NCI-H1105 (cell line): ENCODE data around the gene PIR.

Experiments used
- DNase-seq: peaks from one replicate; lab custom pipeline; 2025; lab: John Stamatoyannopoulos, UW

Gene PIR

DNA sequence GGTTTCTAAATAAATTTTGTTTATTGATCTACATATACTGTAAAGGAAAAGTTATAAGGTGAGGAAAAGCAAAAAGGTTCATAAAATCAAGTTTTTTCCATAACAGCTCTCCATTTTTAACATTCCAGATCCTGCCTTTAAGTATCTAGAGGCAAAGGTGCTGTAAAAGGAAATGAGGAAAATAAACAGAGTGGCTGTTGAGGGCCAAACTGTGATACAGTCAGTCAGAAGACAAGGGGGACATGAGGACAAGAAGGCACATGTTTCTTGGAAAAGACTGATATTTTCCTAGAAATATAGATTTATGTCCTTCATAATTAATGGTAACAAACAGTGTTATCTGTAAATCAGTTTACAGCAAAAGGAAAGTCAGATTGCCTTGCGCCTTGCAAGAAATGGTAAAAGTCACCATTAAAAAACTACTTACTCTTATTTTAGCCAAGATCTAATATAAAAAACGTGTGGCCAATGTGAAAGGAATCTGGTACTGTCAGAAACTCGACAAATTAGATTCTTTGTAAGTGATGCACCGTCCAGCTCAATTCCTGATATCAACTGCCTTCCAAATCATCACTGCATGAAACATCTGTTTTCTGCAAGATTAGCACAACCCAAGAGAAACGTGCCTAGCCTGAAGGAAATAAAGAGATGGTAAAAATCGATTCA lies 75.0 kb downstream of the PIR start:
- no peak for DNase-seq

DNA sequence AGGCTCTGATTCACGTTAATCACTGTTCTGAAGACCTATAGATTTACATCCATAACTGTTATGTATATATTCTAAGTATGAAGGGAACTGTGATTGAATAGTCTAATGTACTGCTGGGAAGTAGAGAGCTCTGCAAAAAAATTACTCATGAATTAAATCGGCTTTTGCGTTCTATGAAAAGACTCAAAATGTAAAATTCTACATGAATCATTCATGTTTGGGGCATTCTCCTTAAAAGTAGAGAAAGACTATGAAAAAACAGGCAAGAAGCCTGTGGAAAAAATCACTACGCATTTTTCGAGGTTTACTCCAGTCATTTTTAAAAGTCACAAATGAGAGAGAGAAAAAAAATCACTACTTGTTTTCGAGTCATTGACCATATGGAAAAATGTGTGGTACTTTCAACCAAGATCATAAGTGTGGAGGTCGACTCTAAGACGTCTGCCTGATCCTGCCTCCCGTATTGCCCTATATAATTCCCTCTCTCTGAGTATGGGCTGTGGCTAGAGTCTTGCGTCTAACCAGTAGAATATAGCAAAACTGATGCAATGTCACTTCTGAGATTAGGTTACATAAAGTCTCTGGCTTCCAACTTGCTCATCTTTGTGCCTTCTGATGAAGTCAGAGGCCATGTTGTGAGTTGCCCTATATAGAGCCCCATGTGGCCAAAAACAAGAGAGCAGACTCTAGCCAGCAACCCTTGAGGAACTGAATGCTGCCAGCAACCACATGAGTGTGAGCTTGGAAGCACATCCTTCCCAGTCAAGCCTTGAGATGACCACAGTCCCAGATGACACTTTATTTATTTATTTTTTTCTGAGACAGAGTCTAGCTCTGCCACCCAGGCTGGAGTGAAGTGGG lies 76.8 kb downstream of the PIR start:
- no peak for DNase-seq

DNA sequence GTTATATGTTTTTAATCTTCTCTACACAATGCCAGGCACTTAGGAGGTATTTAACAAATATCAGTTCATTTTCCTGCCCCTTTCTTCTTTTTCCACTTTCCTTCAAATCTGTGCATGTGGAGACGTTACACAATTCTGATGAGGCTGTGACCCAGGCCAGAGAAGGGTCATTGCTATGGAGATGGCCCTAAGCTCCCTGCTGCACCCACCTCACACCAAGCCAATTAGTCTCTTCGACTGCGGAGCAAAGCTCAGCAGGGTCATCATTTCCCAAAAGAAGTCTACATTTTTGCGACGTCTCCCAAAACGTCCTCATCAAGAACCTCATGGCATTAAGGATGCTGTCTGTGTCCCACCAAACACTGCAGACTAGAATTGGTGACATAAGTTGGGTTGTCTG lies 80.0 kb downstream of the PIR start:
- DNase-seq = no peak

DNA sequence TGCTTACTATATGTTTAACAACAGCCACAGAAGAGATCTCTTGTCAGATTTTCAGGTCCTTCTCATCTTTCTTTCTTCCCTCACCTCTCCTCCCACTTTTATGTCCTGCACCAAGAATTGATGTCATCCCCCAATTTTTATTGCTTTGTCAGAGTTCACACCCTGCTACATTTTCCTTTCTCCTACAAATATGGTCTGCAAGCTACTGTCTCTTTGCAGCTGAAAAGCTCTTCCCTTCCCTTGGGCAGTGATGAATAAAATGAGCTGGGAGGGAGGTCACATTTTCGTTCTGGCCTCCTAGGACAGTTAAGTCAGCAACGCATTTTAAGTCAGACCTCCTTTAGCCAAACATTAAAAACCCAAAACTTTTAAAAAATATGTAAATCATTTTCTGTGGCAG lies 82.2 kb downstream of the PIR start:
- DNase-seq = no peak

DNA sequence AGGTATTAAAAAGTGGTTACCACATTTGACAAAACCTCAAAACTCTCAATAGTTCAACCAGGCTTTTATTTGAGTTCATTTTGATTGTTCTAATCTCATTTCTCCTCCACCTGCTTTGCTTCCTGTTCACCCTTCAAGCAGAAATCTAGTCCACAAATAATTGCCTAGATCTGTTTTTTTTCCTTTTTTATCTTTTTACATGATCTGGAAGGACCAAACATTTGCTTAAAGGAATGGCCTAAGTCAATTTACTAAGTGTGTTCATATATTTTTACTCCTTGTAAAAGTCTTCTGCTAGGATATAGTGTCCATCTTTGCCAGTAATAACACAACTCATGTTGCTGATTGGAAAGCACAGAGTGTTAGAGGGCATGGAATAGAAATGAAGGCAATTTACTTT lies 82.7 kb downstream of the PIR start:
- no peak for DNase-seq

DNA sequence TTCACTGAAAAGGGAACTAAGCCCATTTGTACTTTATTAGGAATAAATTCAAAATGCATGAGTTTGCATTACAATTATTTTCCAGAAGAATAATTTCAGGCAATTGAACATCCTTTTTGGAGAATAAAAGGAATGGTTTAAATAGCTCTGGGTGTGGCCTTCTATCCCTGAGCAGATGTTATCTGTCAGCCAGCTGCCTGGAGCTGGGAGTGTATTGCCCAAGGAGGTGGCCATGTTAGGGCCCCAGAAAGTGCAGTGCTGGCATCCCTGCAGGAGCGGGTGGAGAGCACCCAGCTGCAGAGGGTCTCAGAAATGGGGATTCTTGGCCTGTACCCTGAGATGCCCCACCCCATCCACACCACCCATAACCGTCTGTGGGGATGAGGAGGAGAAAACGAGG lies 87.3 kb downstream of the PIR start:
- no peak for DNase-seq

DNA sequence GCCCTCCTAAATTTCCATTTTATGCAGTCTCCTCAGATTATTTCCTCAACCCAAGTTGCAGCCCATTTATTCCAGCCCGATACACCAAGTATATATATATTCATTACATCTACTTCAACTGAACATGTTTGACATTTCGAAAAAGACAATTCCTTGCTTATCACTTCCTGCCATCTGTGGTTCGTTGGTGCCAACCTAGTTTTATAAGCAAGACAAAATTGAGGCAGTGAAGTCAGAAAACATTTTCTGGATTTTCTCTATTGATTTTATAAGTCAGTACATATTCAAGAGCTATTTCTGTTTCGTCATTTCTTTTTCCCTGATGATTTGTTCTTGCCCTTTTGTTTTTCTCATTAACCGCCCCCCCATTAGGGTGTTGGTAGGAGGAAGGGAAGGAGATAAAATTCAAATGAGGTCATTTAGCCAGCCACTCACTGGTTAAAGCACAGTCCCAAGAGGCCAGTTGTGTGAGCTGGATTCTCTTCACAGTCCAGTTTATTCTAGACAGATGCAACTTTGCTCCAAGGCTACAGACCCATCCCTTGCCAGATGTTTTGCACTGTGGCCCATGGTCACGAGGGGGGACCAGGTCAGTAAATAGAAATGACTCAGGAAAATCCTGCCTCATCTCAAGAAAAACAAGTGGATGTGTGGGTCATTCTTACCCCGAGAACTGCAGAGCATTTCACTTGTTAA lies 88.6 kb downstream of the PIR start:
- no peak for DNase-seq

DNA sequence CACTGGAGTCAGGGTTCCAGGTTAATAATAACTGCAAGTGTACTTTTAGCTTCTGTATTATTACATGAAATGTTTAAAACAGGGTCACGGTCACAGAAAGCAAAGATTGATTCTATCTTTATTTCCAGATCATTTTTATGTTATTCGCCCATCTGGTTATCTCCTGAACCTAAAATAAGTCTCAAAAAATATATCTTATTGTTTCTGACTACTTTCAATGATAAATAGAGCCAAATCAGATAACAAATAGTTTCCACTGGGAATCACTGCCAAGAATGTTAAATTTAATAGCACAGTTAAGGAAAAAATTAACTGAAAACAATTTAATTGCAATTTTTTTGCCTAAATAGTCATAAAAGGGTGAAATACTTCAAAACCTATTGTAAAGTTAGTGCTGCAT lies 91.8 kb downstream of the PIR start:
- DNase-seq = no peak

DNA sequence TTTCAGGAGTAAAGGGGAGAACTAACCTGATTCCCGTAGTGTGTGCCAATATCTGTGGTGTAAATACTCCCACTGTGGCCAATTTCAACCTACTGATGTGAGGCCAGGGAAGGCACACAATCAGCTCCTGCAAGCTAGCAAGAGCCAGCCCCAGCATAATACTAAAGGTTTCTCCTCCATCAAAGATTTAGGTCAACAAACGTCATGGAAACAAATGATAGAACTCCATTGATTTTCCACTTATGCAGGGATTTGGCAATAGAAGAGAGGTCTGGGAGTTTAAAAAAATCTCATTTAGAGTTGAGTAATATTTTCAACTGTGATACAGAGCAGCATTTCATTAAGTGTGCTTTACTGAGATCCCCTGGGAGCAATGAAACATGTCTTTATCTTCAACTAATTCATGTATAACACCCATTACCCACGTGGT lies 93.2 kb downstream of the PIR start:
- DNase-seq = no peak

DNA sequence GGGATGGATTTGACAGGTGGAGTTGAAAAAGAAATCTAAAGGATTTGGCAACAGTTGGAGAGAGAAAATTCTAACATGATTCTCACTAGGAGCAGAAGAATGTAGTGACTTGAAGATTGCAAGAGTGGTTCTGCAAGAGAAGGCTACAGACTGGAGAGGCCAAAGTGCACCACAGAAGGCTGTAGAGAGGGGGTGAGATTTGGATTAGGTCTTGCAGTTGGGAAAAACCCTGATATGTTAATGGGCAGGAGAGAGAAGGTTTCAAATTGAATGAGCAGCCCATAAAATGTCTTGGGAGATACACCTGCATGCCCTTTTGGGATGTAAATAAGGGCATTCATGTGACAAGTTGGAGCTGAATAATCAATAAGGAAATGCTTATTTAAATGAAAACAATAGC lies 94.3 kb downstream of the PIR start:
- DNase-seq = no peak

DNA sequence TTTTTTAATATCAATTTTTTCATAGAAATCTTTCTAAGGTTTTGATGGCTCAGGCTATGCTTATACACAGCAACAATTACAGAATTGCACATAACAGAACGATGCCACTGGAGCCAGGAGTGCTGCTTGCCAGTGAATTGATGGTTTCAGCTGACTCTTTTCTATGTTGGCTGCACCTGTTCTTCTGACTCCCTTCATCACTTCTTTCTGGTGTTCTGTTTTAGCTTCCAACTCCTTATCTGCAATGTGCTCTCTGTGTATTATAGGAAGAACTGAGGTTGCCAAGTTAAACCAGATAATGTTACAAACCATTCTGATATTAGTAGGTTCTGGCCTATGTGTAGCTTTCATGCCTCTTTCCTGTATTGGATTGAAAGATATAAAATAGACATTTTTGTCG lies 97.3 kb downstream of the PIR start:
- DNase-seq = no peak

DNA sequence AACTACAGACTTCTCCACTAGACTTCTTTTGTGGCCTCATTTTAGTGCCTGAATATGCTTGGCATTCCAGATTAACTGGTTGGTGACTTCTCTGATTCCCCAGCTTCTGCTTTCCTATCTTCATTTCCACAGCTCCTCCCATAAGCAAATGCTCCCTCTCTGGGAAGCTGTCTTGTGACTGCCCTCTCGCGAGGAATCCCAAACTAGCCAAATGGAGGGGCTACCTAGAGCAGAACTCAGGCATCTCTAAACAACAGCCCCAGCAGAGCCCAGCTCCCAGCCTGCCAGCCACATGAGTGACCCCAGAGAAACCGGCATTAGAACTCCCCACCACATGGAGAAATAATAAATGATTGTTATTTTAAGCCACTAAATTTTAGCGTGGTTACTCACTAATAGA lies 101.3 kb downstream of the PIR start:
- no peak for DNase-seq

DNA sequence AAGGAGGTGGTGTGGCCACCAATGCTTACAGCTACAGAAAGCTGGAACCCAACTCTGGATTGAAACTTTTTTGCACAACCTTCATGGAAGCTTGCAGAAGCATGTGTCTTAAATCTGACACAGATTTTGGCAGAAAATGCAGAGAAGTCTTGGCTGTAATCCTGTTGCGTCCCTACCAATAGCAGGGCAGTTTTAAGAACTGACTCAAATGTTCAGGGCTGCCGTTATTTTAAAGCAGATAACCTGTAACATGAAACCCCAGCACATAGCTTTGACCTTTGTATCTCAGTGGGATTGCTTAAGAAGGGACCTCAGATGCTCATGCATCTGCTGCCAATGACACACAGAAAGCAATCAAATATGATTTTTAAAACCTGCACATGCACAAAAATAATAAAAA lies 108.8 kb downstream of the PIR start, which contains the start of gene VEGFD:
Gene VEGFD (minus strand): TSS at position 110 of the 400 bp plus-strand sequence. CDS start 467 bp downstream, outside the sequence.
- DNase-seq = no peak

DNA sequence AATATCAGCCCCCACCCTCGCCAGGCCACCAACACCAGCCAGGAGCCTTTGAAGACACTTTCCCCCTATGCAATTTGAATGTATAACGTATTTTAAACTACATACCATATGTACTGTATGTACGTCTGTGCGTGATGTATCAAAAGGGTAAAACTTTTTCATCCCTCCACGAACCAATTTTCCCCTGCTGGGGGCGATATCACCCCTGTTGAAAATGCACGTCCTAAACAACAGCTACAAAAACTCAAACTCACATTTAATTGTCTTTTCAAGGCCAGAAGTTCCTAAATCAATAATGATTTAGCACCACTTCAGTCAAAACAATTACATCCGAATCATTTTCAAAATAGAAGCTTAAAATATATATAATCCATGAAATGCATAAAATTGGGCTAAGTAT lies 110.3 kb downstream of the PIR start:
- no peak for DNase-seq

DNA sequence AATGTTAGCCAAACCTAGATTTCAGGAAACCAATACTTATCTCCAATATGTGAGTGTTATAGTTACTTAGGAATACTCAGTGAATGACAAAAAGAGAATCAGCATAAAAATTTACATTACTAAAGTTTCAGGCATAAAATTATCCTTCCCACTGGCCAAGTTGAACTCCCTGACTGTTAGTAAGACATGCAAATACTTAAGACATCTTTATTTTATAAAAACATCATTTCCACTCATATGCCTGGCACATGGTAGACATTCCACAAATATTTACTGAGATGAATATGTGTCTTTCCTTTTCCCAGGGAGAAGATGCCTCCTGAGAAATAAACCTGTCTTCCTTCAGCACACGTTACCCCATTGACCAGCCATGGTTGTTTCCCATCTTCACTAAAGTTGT lies 116.2 kb downstream of the PIR start:
- DNase-seq = no peak

DNA sequence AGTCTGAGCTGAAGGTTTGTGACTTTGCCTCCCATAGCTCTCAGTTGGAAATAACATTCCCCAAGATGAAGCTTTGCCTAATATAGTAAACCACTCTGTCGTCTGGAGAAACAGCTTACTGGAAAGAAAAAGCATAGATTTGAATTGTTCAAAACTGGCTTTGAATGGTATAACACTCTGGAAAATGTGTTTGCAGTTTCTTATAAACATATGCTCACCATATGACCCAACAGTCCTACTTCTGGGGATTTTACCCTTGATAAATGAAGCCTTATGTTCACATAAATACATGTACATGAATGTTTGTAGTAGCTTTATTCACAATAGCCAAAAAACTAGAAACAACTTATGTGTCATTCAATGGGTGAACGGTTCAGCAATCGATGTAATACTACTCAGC lies 119.2 kb downstream of the PIR start:
- DNase-seq = no peak

DNA sequence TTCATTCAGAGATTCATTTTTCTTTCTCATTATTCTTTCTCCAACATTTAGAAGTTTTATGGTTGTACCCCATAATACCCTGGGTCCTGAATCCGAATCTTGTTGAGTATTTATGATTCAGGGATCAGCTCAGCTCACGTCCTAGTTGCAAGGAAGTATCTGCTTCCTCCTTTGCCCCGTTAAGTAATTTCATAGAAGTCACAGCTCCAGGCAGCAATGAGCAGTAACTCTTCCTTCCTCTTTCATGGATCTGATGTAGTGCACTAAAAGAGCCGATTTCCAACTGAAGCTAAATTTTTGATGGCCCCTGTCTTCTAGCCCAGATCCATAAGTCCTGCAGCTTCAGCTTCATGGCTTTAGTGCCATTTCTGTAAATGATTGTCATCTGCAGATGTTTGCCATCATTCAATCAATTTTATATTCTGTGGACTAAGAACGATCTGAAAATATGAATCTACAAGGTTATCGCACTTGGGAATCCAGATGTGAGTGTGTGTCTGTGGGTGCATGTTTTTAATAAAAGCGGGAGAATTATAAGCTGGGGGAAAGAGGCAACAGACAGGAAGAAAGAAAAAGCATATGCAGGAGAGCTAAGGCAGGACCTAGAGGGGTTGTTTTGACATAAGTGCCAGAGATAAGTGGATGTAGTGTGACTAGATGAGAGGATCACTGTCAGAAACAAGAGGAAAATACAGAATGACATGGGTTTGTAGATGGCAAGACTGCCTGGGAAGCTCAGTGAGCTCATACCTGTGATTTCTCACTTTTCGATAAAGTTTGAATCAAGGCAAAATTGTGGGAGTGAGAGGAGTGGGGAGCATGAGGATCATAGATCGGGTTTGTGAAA lies 126.4 kb downstream of the PIR start:
- DNase-seq = no peak

DNA sequence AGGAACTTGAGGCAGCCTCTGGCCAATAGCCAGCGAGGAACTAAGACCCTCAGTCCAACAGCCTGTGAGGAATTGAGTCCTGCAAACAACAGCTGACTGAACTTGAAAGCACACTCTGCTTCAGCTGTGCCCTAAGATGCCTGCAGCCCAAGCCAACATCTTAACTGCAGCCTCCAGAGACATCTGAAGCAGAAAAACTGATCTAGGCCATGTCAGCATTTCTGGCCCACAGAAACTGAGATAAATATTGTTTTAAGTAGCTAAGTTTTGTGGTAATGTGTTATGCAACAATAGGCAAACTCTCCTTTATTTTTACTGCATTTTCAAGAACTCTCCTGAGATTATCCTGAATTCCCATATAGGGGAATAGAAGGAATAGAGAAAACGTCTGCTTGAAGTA lies 133.4 kb downstream of the PIR start:
- no peak for DNase-seq

DNA sequence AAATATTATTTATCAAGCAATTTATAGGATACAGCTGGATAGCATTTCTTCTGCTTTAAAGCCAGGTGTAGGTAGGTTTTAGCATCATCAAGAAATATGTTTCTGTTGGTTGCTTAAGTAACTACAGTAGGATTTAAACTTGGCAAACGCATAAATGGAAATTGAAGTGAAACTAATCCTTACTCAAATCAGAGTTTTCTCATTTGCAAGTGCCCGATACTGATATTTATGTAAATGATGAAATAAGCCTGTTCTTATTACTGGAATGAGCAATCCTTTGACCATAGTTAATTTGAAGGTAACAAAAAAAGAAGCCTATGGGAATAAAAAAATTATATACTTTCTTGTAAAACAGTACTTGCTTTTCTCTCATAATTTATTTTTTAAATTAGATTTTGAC lies 134.6 kb downstream of the PIR start:
- no peak for DNase-seq

DNA sequence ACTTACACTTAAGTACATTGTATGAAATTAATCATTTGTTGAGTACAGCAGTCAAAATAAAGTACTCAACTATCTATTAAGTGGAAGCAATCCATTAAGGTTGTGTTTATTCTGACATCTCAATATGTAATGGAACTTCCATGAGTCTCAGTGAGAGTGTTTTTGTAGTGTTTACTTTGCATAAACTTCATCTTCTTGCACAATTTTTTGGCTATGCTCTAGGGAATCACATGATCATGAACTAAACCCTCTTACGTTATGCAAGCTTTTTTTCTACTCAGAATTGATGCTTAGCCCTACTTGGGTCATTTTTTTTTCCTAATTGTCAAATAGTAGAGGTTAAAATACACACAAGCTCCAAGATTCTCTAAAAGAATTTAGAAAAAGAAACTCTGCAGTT lies 136.7 kb downstream of the PIR start:
- DNase-seq = no peak

DNA sequence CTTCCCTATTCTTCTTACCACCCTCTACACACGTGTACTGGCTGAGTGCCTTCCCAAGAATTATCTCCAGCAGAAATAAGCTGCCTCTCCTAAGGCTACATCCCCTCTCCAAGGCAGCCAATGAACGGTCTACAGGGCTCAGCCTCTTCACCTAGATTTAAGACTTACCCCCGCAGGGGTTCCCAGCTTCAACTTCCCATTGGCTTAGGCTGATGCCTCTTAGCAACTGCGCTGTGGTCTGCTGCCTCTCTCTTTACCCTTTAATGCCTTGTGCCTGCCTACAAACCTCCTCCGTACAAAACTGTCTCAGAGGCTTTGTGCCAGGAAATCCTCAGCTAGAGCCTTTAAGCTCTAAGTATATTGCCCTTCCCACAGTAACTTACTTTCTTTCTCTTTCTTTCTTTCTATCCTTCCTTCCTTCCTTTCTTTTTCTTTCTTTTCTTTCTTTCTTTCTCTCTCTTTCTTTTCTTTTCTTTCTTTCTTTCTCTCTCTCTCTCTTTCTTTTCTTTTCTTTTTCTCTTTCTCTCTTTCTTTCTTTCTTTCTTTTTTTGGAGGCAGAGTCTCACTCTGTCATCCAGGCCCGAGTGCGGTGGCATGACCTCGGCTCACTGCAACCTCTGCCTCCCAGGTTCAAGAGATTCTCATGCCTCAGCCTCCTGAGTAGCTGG lies 142.7 kb downstream of the PIR start:
- no peak for DNase-seq

DNA sequence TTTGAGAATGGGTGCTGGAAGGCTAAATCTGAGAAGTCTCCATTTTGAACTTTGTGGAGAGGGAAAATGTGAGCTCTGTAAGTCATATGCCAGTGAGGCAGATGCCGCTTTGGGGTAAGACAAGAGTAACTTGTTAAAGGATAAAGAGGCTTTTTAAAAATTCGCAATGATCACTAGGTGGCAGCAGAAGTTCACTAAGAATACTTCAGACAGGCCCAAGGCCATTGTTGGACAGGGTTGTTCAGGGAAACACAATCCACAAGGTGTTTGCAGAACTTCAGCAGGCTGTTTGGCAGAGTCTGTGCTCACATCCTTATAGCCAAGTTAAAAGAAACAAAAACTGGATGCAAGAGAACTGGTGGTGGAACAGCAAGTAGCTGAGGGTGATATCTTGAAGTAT lies 144.1 kb downstream of the PIR start:
- DNase-seq = peak; percentile 31
